Mucosa of gallbladder (tissue), 1 donor: ENCODE measurements around the gene PPT2. TPM values are rescaled to one million over a fixed set of nuclear protein-coding genes. Genes with fewer than 3 reads are reported as not detected.

ENCODE experiments used
- DNase-seq: peaks from one replicate; pipeline ENCODE4 v3.0.0-alpha.2; 2020; ENCODE audit warnings: low spot score
- total RNA-seq: library from RNA; stranded (reverse); gene quantifications from one replicate; pipeline ENCODE4 v1.2.1, GENCODE V29; 2021
- donor health status: DM: no; HTN: no; CAD: no.

Gene PPT2
- 17.4 TPM for total RNA-seq

- DNase-seq: peak; percentile 84
These were observed at the start of gene PPT2 for GRCh38 chr6:32153564-32154513. TSS of gene PPT2 (plus strand) at chr6:32154141. CDS start at chr6:32154595, 454 bp downstream.

DNA sequence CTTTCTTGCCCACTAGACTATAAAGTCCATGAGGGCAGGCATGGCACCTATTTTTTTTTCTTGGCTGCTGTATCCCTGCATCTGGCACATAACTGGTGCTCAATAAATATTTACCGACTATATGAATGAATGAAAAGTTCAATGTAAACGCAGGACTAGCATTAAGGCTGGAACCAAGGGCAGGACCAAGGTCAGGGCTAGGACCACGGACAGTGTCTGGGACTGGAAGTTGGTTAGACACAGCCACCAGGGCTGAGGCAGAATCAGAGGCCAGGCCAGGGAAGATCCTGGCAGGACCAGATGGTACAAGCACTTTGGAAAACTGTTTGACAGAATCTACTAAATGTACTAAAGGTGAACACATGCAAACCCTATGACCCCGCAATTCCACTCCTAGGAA is 48.5 kb upstream of the PPT2 start:
- DNase-seq: no peak

- DNase-seq: no peak
These were observed 46.5 kb upstream of the PPT2 start for GRCh38 chr6:32107406-32107805.

DNA sequence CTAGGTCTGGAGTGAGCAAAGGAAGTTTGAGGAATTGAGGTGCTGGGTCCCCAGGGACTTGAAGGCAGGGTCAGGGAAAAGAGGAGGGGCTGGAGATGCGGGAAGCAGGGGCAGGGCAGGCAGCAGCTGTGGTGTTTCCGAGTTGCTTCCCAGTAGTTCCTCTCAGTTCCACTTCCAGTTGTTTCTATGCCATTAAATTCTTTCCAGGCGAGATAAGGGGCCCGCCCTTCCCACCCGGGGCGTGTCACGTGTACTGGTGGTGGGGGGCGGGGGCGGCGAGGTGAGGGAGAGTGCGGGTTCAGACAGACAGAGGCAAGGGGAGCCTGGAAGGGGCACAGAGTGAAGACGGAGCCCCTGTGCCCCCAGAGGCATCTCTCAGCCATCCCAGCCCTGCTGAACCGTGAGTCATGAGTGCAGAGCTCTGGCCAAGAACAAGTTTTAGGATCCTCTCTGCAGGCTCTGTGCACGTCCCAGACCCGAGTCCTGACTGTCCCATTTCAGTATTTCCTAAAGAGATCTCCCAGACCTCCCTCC is 45.8 kb upstream of the PPT2 start:
- DNase-seq: peak; percentile 26

DNA sequence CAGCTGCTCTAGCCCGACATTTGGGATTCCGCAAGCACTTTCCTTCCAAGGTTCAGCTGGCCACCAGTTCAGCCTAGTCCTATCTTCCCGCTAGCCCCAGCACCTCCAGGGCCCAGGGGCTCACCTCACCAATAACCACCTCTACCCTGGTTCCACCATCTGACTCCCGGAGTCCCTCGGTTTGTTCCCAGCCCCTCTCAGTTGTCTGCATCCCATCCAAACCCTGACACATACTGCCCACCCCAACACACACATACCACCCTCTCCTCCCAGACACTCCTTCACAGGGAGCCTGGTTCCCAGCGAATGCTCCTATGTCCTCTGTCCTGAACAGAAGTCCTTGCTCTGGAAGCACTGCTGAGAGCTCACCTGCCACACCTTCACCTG is 45.2 kb upstream of the PPT2 start:
- DNase-seq: no peak

DNA sequence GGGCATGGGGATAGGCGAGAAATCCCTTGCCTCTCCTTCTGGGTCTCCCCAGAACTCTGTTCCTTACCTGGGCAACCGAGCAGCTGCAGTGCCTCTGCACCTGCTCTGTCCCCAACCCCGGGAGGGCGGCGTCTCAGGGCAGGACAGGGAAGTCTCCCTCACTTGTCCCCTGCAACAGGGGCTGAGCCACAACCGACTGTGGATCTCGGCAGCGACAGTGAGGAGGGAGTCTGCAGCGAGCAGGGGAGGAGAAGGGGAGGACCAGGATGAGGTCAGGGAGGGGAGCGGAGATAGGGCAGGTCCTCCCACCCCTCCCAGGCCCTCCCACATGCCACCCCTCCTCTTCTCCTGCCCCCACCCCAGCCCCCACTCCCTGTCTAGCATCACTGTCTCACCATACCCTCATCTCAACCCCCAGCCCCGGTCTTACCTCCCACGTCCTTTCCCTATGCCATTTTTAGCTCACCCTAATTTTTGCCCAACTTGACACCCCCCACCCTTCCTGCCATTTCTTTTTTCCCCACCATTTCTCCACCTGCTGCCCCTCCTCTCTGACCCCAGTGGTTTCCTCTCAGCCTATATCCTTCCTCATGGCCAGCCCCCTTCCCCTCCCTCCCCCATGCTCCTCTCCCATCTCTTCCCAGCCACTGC is 44.7 kb upstream of the PPT2 start, which contains the start of gene TNXB:
Gene TNXB, minus strand, starts transcription at position 225 of the 651 bp plus-strand sequence. CDS start 11,140 bp downstream, outside the sequence.
- DNase-seq: no peak

DNA sequence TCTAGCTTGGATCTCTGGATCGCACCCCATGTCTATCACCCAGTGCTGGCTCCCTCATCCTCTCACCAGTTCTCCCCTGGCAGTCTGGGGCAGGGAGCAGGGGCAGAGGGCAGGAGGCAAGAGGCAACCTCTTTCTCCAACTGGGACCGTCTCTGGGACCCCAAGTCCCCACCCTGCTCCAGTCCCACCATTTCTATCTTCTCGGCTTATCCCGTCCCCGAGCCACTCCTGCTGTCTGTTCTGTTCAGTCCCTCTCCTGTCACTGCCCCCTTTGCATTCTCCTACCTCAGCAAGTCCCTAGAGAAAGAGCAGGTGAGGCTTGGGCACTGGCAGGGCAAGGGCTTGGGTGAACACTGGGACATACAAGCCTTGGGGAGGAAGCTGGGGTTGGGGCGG is 44.2 kb upstream of the PPT2 start:
- DNase-seq: no peak

DNA sequence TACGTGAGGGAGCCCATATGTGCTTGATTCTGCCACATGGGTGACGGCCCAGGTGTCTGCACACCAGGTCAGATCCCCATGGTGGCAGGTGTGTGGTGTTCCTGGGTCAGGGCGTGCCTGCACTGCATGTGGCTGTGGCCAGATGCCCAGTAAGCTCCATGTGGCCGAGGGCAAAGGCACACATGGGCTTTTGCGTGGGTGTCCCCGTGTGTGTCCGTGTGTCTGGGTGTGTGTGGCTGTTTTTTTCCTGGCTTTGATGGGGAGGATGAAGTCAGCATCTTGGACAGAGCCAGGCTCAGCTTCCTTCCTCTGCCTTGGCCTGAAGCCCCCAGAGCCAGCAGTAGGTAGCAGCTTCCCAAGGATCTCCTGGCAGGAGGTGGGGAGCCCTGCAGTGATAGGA is 43.3 kb upstream of the PPT2 start:
- DNase-seq: peak; percentile 24

- no peak for DNase-seq
These were observed 42.4 kb upstream of the PPT2 start for GRCh38 chr6:32111424-32112066.

GRCh38 chr6:32112431-32112980 is 41.4 kb upstream of the PPT2 start:
- DNase-seq: no peak

DNA sequence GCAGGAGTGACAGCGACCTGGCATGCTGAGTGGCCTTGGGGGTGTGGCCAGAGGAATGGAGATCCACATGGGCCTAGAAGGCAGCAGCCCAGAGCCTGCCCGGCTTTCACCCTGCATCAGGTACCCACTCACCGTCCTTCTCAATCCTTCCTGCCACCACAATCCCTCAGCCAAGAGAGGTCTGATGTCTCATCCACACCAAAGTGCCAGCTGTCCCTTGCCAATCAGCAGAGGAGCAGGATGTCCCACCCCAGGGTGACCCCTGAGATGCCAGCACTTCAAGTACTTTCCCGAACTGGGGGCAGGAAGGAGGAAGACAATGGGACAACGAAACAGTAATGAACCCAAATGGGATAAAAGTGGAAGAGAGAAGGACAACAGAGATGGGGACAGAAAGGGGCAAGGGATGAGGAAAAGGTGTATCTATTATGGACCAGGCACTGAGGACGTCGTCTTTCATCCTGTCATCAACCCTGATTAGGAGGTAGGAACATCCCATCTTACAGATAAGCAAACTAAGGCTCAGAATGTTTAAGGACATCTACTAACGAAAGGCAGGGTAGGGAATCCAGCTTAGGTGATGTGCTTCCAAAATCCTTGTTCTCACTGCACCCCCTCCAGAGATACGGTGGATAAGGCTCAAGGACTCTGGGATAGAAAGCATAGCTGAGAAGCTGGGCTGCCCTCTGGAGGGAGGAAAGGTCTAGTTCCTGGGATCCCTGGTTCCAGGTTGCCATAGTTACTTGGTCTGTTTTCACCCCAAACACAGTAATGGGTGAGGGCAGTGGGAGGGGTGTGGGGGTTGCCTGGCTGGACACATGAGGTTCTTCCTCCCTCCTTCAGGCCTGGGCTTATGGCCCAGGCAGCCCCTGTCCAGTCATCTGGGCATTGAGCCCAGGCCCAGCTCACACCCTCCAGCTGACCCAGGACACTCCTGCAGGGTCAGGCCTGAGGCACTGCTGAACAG is 40.3 kb upstream of the PPT2 start:
- DNase-seq: peak; percentile 68

DNA sequence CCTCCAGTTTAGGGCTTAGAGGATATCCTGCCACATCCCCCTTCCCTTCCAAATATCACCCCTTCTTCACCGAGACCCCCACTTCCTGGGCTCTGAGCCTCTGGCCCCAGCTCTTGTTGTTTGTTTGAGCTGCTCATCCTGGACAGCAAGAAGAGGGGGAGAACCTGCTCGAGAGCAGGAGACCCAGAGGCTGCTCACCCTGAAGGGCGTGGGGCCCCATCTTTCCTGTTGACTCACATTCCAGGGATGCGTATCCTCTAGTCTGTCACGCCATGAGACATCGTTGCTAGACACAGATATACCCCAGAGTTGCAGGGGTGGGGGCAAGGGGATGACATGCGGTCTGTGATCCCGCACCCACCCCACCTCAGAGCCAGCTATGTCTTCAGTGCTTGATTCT is 39.1 kb upstream of the PPT2 start:
- DNase-seq: no peak

DNA sequence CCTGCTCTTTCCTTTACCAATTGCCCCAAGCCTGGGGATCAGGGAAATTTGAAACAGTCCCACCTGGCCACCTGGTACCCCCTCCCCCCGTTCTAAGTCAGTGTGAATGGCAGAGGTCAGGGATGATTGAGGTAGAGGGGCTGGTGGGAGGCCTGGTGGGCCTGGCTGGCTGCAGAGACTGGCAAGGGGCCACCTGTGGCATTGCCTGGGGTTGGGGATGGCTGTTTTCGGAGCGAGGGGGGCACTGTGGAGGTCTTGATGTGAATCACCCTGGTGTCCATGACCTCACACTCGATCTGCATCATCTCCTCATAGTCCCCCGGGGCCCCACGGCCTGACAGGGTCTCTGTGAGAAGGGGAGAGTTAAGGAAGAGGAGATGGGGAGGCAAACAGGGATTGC is 38.3 kb upstream of the PPT2 start:
- no peak for DNase-seq

- no peak for DNase-seq
These were observed 37.3 kb upstream of the PPT2 start for GRCh38 chr6:32116674-32117073.

GRCh38 chr6:32117461-32117860 is 36.5 kb upstream of the PPT2 start:
- DNase-seq: no peak

- DNase-seq: peak; percentile 90
These were observed 34.9 kb upstream of the PPT2 start for GRCh38 chr6:32118782-32119628.

DNA sequence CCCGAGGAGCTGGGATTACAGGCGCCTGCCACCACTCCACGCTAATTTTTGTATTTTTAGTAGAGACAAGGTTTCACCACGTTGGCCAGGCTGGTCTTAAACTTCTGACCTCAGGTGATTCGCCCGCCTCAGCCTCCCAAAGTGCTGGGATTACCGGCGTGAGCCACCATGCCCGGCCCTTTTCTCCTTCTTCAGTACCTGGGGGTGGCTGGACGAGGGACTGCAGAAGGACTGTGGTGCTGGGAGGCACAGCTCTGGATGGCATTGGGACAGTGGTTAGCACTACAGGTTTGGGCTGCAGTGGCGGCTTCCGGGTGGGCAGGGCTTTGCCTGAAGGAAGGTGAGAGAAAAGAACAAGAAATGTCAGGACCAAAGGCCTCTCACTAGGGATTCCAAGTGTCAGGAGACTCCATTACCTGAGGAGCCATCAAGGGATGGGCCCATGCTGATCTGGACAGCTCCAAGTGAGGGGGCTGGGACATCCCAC is 33.3 kb upstream of the PPT2 start:
- no peak for DNase-seq

- no peak for DNase-seq
These were observed 30.3 kb upstream of the PPT2 start for GRCh38 chr6:32123681-32124080.

- no peak for DNase-seq
These were observed 27.1 kb upstream of the PPT2 start for GRCh38 chr6:32126880-32127279.

- no peak for DNase-seq
These were observed 26.6 kb upstream of the PPT2 start for GRCh38 chr6:32127409-32127716.
